ENCODE data around the gene PATZ1.

GRCh38 chr22:31282748-31283468 is 63.2 kb downstream of the PATZ1 start:
- no peak for TF ChIP-seq CTCF (IDR thresholded peaks at IDR 0.05)
- no peak for TF ChIP-seq POLR2A (IDR thresholded peaks at IDR 0.05)

Measured in tibial nerve (tissue), 3 donors.